Stimulated activated CD8-positive, alpha-beta memory T cell treated with anti-CD3 and anti-CD28 coated beads, Interleukin-7, amount 100 ng/mL, for 48 hours (primary cell): ENCODE results near the gene VWA3A.
"Not testable (repeated sequence)": the region's sequence is repeated elsewhere in the genome, so short reads cannot be mapped to it uniquely, and the experiment has no call there.

Source experiments
- DNase-seq, 2 donors: peaks; one replicate each; pipeline ENCODE4 v3.0.0-alpha.2; 2020; ENCODE audit warnings: low read depth in 1 of 2; ENCODE audit errors: extremely low read depth in 1 of 2

Gene VWA3A

DNA sequence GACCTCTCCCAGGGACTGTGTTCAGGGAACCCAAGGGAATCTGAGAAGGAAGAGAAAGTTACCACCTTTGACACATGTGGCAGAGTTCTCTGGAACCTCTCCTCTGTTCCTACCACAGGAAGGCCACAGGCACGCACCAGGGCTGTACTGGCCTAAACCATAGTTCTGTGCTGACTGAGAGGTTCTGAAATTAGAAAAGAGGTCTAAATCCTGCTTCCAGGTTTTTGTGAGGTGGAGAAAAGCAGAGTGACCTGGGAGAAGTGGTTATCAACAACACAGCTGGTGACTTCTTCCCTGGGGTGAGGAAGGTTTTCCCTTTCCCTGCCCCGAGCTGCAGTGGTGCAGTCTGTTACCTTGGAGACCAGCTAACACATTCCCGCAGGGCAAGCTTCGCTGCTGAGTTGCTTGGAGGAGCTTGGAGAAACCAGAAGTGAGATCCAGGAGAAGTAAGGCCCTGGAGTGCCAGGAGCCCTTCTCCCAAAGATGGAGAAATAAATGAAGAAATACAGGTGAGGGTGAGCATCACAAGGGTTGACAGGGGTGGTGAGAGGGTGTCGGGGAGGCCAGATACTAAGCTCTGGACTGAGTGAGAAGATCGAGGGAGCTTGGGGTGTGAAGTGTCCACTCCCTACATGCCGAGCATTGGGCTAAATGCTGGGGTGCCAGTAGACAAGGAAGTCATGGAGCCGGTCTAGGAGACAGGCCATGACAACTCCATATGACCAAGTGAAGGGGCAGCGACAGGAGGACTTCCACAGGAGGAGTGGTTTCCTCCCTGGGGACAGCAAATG is at the start of gene VWA3A:
Gene VWA3A, plus strand, starts transcription at position 399 of the 791 bp plus-strand sequence. Its CDS starts 97 bp downstream, at position 496.
- DNase-seq, result no peak

DNA sequence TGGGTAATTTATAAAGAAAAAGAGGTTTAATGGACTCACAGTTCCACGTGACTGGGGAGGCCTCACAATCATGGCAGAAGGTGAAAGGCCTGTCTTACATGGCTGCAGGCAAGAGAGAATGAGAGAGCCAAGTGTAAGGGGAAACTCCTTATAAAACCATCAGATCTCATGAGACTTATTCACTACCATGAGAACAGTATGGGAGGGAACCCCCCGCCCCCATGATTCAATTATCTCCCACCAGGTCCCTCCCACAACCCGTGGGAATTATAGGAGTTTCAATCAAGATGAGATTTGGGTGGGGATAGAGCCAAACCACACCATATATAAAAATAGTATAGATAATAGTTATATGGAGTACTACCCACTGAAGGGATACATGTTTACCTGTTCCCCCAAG is 48.5 kb upstream of the VWA3A start:
- not testable (repeated sequence) for DNase-seq

DNA sequence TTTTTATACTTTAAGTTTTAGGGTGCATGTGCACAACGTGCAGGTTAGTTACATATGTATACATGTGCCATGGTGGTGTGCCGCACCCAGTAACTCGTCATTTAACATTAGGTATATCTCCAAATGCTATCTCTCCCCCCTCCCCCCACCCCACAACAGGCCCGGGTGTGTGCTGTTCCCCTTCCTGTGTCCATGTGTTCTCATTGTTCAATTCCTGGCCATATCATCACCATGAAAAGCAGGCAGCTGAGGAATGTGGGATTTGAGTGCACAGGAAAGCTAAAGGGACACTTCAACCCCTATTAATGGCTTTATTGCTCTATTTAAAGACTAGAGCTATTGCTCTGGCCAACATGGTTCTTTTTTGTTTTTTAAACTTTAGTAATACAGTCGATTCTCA is 46.5 kb upstream of the VWA3A start:
- not testable (repeated sequence) for DNase-seq

- no peak for DNase-seq
Measured at GRCh38 chr16:22050963-22051362, 41.4 kb upstream of the VWA3A start.

- no peak for DNase-seq
Measured at GRCh38 chr16:22052980-22053379, 39.4 kb upstream of the VWA3A start.

DNA sequence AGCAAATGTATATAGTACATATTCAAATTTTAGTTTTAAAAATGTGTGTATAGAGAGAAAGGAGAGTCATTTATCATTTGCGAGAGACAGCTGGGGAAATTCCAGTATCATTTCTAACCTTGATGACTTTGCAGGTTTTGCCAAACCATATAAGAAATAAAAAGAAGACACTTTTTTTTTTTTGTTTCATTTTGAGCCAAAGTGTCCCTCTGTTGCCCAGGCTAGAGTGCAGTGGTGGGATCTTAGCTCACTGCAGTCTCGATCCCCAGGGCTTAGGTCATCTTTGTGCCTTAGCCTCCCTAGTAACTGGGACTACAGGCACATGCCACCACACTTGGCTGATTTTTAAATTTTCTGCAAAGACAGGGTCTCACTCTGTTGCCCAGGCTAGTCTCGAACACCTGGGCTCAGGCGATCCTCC is 38.4 kb upstream of the VWA3A start:
- DNase-seq, result no peak

- no peak for DNase-seq
Measured at GRCh38 chr16:22054847-22055590, 37.3 kb upstream of the VWA3A start.

GRCh38 chr16:22055881-22056280 is 36.5 kb upstream of the VWA3A start:
- DNase-seq, result no peak

DNA sequence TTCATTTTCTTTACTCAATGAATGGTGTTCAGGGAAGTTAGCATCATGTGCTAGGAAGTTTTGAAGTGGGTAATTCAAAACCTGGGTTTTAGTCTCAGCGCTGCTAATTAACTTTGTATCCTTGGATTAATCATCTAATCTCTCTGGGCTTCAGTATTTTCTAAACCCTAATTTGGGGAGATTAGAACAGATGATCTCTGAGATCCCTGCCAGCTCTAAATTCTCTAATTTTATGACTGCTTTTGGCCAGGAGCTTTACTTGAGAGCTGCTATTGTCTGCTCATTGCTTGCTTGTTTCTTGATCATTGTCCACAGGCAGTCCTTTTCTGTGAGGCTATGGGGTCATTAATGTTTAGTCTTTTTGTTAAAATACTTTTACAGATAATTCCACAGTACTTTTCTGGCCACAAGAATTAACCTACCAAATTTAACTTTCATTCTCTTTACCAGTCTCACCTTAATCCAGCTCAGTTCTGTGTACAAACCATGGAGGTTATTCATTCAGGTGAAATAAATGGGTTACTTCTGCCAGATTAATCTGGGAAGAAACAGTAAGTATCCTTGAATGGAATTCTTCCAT is 28.4 kb upstream of the VWA3A start:
- no peak for DNase-seq

GRCh38 chr16:22065252-22065651 is 27.1 kb upstream of the VWA3A start:
- DNase-seq, result no peak

GRCh38 chr16:22070361-22071330 is 21.7 kb upstream of the VWA3A start:
- DNase-seq, result no peak

- no peak for DNase-seq
Measured at GRCh38 chr16:22071331-22071910, 20.9 kb upstream of the VWA3A start.

- no peak for DNase-seq
Measured at GRCh38 chr16:22073350-22073749, 19.0 kb upstream of the VWA3A start.

DNA sequence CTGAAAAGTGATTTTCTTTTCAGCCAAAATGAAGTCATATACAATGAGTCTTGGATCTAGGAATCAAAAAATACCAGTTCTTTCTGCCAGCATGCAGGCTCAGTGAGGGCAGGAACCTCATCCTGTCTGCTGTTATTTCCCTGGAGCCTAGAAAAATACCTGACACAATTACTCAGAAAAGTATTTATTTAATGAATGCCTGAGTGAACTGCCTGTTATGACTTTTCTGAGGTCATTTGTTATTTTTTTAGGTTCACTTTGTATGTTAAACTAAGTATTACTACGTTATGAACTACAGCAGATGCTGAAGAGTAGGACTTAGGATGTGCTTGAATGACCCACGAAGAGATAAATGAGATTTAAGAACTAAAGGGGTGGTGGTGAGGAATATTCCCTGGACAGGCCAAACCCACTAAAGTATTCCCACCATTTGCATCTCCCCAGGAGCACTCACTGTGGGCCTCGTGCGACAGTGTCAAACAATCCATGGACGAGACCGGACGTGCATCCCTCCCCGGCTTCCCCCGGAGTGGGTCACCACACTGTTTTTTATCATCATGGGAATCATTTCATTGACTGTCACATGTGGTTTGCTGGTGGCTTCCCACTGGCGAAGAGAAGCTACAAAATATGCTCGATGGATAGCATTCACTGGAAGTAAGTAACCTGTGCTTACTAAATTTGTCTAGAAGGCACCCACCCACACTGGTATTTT is 17.1 kb upstream of the VWA3A start:
- no peak for DNase-seq

DNA sequence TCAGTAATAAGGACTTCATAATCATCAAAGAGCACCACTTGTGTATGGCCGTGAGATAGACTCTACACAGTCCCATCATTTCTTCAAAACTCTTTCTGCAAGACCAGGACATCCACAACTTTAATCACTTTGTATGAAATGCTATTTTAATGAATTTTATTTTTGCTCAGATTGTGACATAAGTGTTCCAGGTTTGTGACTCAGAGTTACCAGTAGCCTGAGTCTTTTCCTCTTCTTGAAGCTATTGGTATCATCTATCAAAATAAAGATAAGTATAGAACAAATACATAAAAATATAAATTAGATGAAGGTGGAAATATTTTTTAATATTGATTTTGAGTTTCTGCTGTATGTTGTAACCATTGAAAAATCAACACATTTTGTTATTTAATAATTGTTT is 16.6 kb upstream of the VWA3A start:
- no peak for DNase-seq

- DNase-seq, result peak; percentile 25 to 38
Measured at GRCh38 chr16:22077700-22078313, 14.5 kb upstream of the VWA3A start.

- DNase-seq, result no peak
Measured at GRCh38 chr16:22078656-22079055, 13.7 kb upstream of the VWA3A start.

DNA sequence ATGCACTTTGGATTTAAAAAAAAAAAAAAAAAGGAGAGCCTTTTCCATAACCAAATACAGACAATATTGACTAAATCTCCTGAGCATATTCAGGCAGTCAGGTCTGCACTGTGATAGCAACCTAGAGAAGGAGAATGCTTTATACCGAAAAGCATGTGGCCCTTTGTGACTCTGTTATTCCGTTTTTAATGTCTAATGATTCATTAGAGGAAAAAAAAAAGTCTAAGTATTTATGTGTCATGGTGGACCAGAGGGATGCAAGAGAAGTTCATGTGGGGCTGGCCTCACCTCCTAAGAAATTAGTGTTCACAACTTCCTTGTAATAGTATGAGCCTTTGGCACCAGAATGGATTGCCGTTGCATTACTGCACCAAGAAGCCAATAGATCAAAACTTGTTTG is 11.3 kb upstream of the VWA3A start:
- DNase-seq, result no peak

- DNase-seq, result no peak
Measured at GRCh38 chr16:22086440-22086839, 5.9 kb upstream of the VWA3A start.
